Sigmoid colon (tissue), 4 donors: ENCODE results near the gene ATOH7.

Experiments used
- EP300 ChIP-seq, 4 donors: sonication (generic); formaldehyde crosslinking; IDR thresholded peaks; one replicate each; pipeline ENCODE4 v1.6.1; 2017; ENCODE audit warnings: antibody characterized with exemption in 4 of 4
- POLR2A ChIP-seq, 2 donors: fragments of 450-650 bp; IDR thresholded peaks; one replicate each; pipeline ENCODE4 v1.6.1; 2016; ENCODE audit warnings: antibody characterized with exemption in 2 of 2, mild to moderate bottlenecking in 2 of 2, moderate library complexity in 2 of 2
- POLR2AphosphoS5 ChIP-seq, 4 donors: sonication (generic); formaldehyde crosslinking; IDR thresholded peaks; one replicate each; pipeline ENCODE4 v1.6.1; 2017; ENCODE audit warnings: antibody characterized with exemption in 4 of 4
- TF ChIP-seq, protein P1 (sequence below), 4 experiments: fragments of 450-650 bp in 3 of 4; fragments of 200-600 bp in 1 of 4; IDR thresholded peaks; one replicate each; pipeline ENCODE4 v1.5.1; 2016 to 2019; ENCODE audit warnings: antibody characterized with exemption in 4 of 4, mild to moderate bottlenecking in 3 of 4, moderate library complexity in 2 of 4

DNA sequence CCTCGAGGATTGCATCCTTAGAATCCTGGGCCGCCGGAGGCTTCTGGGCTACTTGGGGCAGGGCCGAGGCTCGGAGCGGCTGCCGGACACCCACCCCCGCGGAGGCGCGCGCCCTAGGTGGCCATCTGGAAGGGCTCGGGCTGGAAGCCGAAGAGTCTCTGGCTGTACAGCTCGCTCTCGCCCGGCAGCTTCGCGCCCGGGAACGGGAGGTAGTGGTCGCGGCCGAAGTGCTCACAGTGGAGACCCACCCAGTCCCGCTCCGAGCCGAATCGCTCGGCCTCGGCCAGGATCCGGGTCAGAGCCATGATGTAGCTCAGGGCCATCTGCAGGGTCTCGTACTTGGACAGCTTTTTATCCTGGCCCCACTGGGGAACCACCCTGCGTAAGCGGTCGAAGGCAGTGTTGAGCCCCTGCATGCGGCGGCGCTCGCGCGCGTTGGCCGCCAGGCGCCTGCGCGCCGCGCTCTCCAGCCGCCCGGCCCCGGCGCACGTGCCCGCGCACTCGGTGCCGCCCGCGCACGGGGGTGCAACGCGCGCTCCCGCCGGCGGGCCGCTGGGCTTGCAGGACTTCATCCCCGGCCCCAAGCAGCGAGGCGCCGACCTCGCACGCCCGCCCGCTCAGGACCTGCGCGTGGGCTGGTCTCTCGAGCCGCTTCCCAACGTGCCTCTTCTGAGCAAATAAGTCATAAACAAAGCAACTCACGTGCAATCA, 652 bp downstream of the ATOH7 start:
- TF ChIP-seq POLR2AphosphoS5 (IDR thresholded peaks at IDR 0.05) = peak in 2 of 4 donors; percentile 18 to 44
- TF ChIP-seq, protein P1, sequence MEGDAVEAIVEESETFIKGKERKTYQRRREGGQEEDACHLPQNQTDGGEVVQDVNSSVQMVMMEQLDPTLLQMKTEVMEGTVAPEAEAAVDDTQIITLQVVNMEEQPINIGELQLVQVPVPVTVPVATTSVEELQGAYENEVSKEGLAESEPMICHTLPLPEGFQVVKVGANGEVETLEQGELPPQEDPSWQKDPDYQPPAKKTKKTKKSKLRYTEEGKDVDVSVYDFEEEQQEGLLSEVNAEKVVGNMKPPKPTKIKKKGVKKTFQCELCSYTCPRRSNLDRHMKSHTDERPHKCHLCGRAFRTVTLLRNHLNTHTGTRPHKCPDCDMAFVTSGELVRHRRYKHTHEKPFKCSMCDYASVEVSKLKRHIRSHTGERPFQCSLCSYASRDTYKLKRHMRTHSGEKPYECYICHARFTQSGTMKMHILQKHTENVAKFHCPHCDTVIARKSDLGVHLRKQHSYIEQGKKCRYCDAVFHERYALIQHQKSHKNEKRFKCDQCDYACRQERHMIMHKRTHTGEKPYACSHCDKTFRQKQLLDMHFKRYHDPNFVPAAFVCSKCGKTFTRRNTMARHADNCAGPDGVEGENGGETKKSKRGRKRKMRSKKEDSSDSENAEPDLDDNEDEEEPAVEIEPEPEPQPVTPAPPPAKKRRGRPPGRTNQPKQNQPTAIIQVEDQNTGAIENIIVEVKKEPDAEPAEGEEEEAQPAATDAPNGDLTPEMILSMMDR (IDR thresholded peaks at IDR 0.05) = no peak
- TF ChIP-seq POLR2A (IDR thresholded peaks at IDR 0.05) = no peak
- no peak for TF ChIP-seq EP300 (IDR thresholded peaks at IDR 0.05)
